GM12878 (cell line): ENCODE measurements around the gene DLAT. TPM values are rescaled to one million over a fixed set of nuclear protein-coding genes. Genes with fewer than 3 reads are reported as not detected.

ENCODE experiments used
- ATAC-seq: fragments of 200-7000 bp; cut with Tn5 transposase; 3 replicates; pipeline ENCODE4 v1.9.1; 2020; ENCODE audit warnings: mild to moderate bottlenecking, moderate library complexity
- BruUV-seq: library from RNA; stranded (reverse); fragments of 400-500 nt; replicated peaks from 2 replicates; lab custom pipeline; 2021; lab: Mats Ljungman, UMichigan
- CTCF ChIA-PET: fragments of 300-600 bp; sonication (Branson Sonifier 250); formaldehyde crosslinking; extraction: SDS; loops from one replicate; lab custom pipeline; 2021; ENCODE audit warnings: inconsistent platforms; lab: Yijun Ruan, JAX
- POLR2A ChIA-PET: fragments of 350-600 bp; formaldehyde crosslinking; extraction: SDS; loops from one replicate; lab custom pipeline; 2021; ENCODE audit warnings: inconsistent platforms; lab: Charles Lee
- RAD21 ChIA-PET: fragments of 300-600 bp; sonication (Branson Sonifier 250); formaldehyde crosslinking; loops from one replicate; lab custom pipeline; 2023; ENCODE audit warnings: antibody characterized with exemption; ENCODE audit not compliant: unreplicated experiment; lab: Charles Lee
- SMC1A ChIA-PET: fragments of 300-600 bp; sonication (Branson Sonifier 250); formaldehyde crosslinking; loops from one replicate; lab custom pipeline; 2023; ENCODE audit not compliant: unreplicated experiment, uncharacterized antibody; lab: Charles Lee
- DNase-seq: peaks from one replicate; pipeline ENCODE4 v3.0.0-alpha.2; 2011; ENCODE audit warnings: low read depth, low spot score
- FAIRE-seq: peaks from 3 replicates; lab custom pipeline; 2011; peaks lifted over from hg19 to GRCh38; lab: Jason Lieb, UNC
- H2AFZ ChIP-seq: 2 replicates; pipeline ENCODE4 v1.6.0; 2011; ENCODE audit warnings: low read depth, low read length, control low read depth; ENCODE audit not compliant: control insufficient read depth
- H3K27ac ChIP-seq: 2 replicates; pipeline ENCODE4 v1.5.1; 2011; ENCODE audit warnings: control low read depth; ENCODE audit not compliant: control insufficient read depth, insufficient read depth
- H3K27me3 ChIP-seq, 2 experiments: replicated peaks in 1 of 2; 2 replicates each; pipeline versions ENCODE4 v1.6.0 to v1.6.1; 2011; ENCODE audit warnings: low read length in 1 of 2; ENCODE audit not compliant: control insufficient read depth in 2 of 2, insufficient read depth in 2 of 2
- H3K36me3 ChIP-seq, 2 experiments: 2 replicates each; pipeline ENCODE4 v1.5.1; 2011; ENCODE audit warnings: low read length in 1 of 2; ENCODE audit not compliant: control insufficient read depth in 2 of 2, insufficient read depth in 2 of 2
- H3K4me1 ChIP-seq: 2 replicates; pipeline ENCODE4 v1.6.1; 2011; ENCODE audit warnings: mild to moderate bottlenecking, low read length, moderate library complexity, mixed read lengths; ENCODE audit not compliant: control insufficient read depth, insufficient read depth
- H3K4me2 ChIP-seq: 2 replicates; pipeline ENCODE4 v1.6.0; 2011; ENCODE audit warnings: control low read depth; ENCODE audit not compliant: control insufficient read depth, insufficient read depth
- H3K4me3 ChIP-seq: fragments of 200-600 bp; sonication (generic); 2 replicates; pipeline ENCODE4 v1.5.1; 2016
- H3K79me2 ChIP-seq: 2 replicates; pipeline ENCODE4 v1.6.0; 2011; ENCODE audit warnings: low read length; ENCODE audit not compliant: control insufficient read depth, insufficient read depth
- H3K9ac ChIP-seq: 2 replicates; pipeline ENCODE4 v1.8.0; 2011; ENCODE audit warnings: low read length, control low read depth, mixed read lengths; ENCODE audit not compliant: control insufficient read depth, insufficient read depth
- H3K9me3 ChIP-seq: replicated peaks from 3 replicates; pipeline ENCODE4 v1.5.1; 2011; ENCODE audit warnings: mild to moderate bottlenecking, low read length; ENCODE audit not compliant: control insufficient read depth, insufficient read depth
- H4K20me1 ChIP-seq: 2 replicates; pipeline ENCODE4 v1.6.0; 2011; ENCODE audit not compliant: control insufficient read depth, insufficient read depth
- ATF2 ChIP-seq: IDR thresholded peaks from 2 replicates; pipeline ENCODE4 v1.6.1; 2012; ENCODE audit warnings: low read length, inconsistent platforms
- ATF7 ChIP-seq: fragments of 450-650 bp; IDR thresholded peaks from 2 replicates; pipeline ENCODE4 v1.6.1; 2016; ENCODE audit warnings: low read depth, mild to moderate bottlenecking
- BCL3 ChIP-seq: IDR thresholded peaks from 2 replicates; pipeline ENCODE4 v1.6.1; 2011; ENCODE audit warnings: borderline replicate concordance, low read depth, mild to moderate bottlenecking, moderate library complexity, low read length; ENCODE audit not compliant: insufficient read depth, poor library complexity, severe bottlenecking
- CBFB ChIP-seq: IDR thresholded peaks from 2 replicates; pipeline ENCODE4 v1.6.1; 2016; ENCODE audit warnings: antibody characterized with exemption, low read depth
- CREB1 ChIP-seq: IDR thresholded peaks from 2 replicates; pipeline ENCODE4 v1.6.1; 2012; ENCODE audit warnings: low read depth, mild to moderate bottlenecking, inconsistent platforms
- NFIC ChIP-seq: IDR thresholded peaks from 2 replicates; pipeline ENCODE4 v1.6.1; 2012; ENCODE audit warnings: low read depth, mild to moderate bottlenecking, inconsistent platforms, low read length, moderate library complexity
- NR2C1 ChIP-seq: fragments of 450-650 bp; IDR thresholded peaks from 2 replicates; pipeline ENCODE4 v1.6.1; 2017; ENCODE audit warnings: antibody characterized with exemption, mild to moderate bottlenecking, moderate library complexity
- POU2F2 ChIP-seq: IDR thresholded peaks from 3 replicates; pipeline ENCODE4 v1.6.1; 2011; ENCODE audit warnings: low read depth, mild to moderate bottlenecking, low read length, borderline replicate concordance
- RELB ChIP-seq: fragments of 450-650 bp; IDR thresholded peaks from 2 replicates; pipeline ENCODE4 v1.6.1; 2017; ENCODE audit warnings: low read depth, mild to moderate bottlenecking, moderate library complexity
- RUNX3 ChIP-seq: IDR thresholded peaks from 2 replicates; pipeline ENCODE4 v1.6.1; 2012; ENCODE audit warnings: low read length, inconsistent platforms
- SMC3 ChIP-seq: IDR thresholded peaks from 2 replicates; pipeline ENCODE4 v1.6.1; 2011; ENCODE audit warnings: low read length, improper control_type of control experiment, borderline replicate concordance
- TCF7 ChIP-seq: IDR thresholded peaks from 2 replicates; pipeline ENCODE4 v1.6.1; 2014; ENCODE audit warnings: antibody characterized with exemption, borderline replicate concordance
- ZNF217 ChIP-seq: fragments of 450-650 bp; IDR thresholded peaks from 2 replicates; pipeline ENCODE4 v1.6.1; 2017; ENCODE audit warnings: antibody characterized with exemption, mild to moderate bottlenecking
- WGBS: methylation state at CpG from one replicate; pipeline ENCODE4 v1.1.6; 2016; ENCODE audit warnings: low lambda C conversion rate; ENCODE audit not compliant: insufficient replicate concordance, insufficient coverage; ENCODE audit errors: missing lambda C conversion rate; 5-methylcytosine and 5-hydroxymethylcytosine counted together
- in situ Hi-C: fragments of 300-500 bp; cut with MboI; formaldehyde crosslinking; loops from 9 replicates; pipeline ENCODE4 v1.14.3; 2018; ENCODE audit warnings: mixed read lengths
- intact Hi-C: fragments of 100-400 bp; cut with micrococcal nuclease; formaldehyde crosslinking; loops from one replicate; pipeline ENCODE4 v1.14.2; 2022; ENCODE audit not compliant: unreplicated experiment
- polyA plus RNA-seq, 11 experiments: library from polyadenylated mRNA; depleted of rRNA in 4 of 11; unstranded in 6 of 11; stranded (reverse) in 5 of 11; fragments of >200 nt; fragmentation: Nextera tagmentation in 4 of 11; fragmentation: Illumina TruSeq in 1 of 11; extraction: Ambion mirVana in 4 of 11; extraction: Trizol in 1 of 11; gene quantifications; 1 replicate in 1 of 11; 2 replicates in 10 of 11; pipeline versions ENCODE4 v1.2.1 to v1.2.3, GENCODE V29; 2011 to 2016; ENCODE audit warnings: inconsistent platforms in 2 of 11, missing spikeins in 2 of 11, low read depth in 1 of 11
- total RNA-seq, 4 experiments: library from RNA; depleted of rRNA in 3 of 4; stranded (reverse); fragments of >200 nt in 3 of 4; fragmentation: Illumina TruSeq in 1 of 4; extraction: Trizol in 1 of 4; gene quantifications; 2 replicates each; pipeline versions ENCODE4 v1.2.1 to v1.2.3, GENCODE V29; 2013 to 2021

Gene DLAT
- total and polyA plus RNA-seq, 10 of the 15 experiments (the other 5 are each of a cell fraction or from before 2014, with no cell fraction given): 16.5 to 79.9 (median 43.8) TPM

GRCh38 chr11:112049777-112050176 is 24.6 kb downstream of the DLAT start:
- CTCF ChIA-PET: no interaction called here
- FAIRE-seq: no peak
- Histone ChIP-seq H3K9ac (no peak overlapping the region), H3K9me3 (no peaks in the 10 kb centered on the region; the same call in 2 of the 3 replicates), H3K4me3 (no peak overlapping the region), H3K27me3 (no peaks in the 10 kb centered on the region), H3K4me1 (peaks cover 36% of the 10 kb centered on the region), H3K36me3 (peaks cover 1 to 23% of the 10 kb centered on the region in 2 experiments), H2AFZ (no peak overlapping the region), H4K20me1 (no peaks in the 10 kb centered on the region), H3K79me2 (peaks cover 3% of the 10 kb centered on the region), H3K27ac (no peak overlapping the region), H3K4me2 (no peak overlapping the region; the same call in 1 of the 2 replicates)
- POLR2A ChIA-PET: no interaction called here
- TF ChIP-seq NR2C1 (no peak), POU2F2 (no peak)
- BruUV-seq: no TSS peak
- intact Hi-C loops: no loop called here
- RAD21 ChIA-PET: no interaction called here
- 45% methylated on average over 2 of the region's 2 CpGs for WGBS
- no peak for ATAC-seq
- DNase-seq: no peak
- in situ Hi-C loops: no loop called here
- SMC1A ChIA-PET: interaction anchor here (0.9 to 2.2 kb wide), 2 partner anchors 18 to 29 kb away, joined by 3 to 8 read pairs; no protein-coding TSS in a partner anchor

- CTCF ChIA-PET: no interaction called here
- peak overlapping the region; percentile 68 for H3K4me2 ChIP-seq
- peaks cover 3% of the 10 kb centered on the region for H3K79me2 ChIP-seq
- ATAC-seq (peak; percentile 84), DNase-seq (peak; percentile 40), FAIRE-seq (peak; percentile 75)
- POLR2A ChIA-PET: no interaction called here
- RAD21 ChIA-PET: no interaction called here
- 0% methylated on average over 3 of the region's 3 CpGs for WGBS
- peaks cover 36% of the 10 kb centered on the region for H3K4me1 ChIP-seq
- H3K36me3 ChIP-seq: peaks cover 1 to 26% of the 10 kb centered on the region in 2 experiments
- no peaks in the 10 kb centered on the region; the same call in 2 of the 3 replicates for H3K9me3 ChIP-seq
- H3K27me3 ChIP-seq: no peaks in the 10 kb centered on the region
- peak overlapping the region; percentile 72; the same call in 1 of the 2 replicates for H3K27ac ChIP-seq
- in situ Hi-C loops: no loop called here
- no peak overlapping the region for H3K4me3 ChIP-seq
- SMC1A ChIA-PET: interaction anchor here (0.7 to 2.2 kb wide), 5 partner anchors 10 to 390 kb away, joined by 3 to 8 read pairs (median 3); no protein-coding TSS in a partner anchor
- BruUV-seq: no TSS peak
- H2AFZ ChIP-seq: no peak overlapping the region
- intact Hi-C loops: no loop called here
- no peaks in the 10 kb centered on the region for H4K20me1 ChIP-seq
- no peak overlapping the region for H3K9ac ChIP-seq
- TF ChIP-seq TCF7: peak; percentile 89
- peak; percentile 91 for TF ChIP-seq NFIC
- TF ChIP-seq ATF2: peak; percentile 88
- no peak for TF ChIP-seq CBFB
- peak; percentile 10 for TF ChIP-seq BCL3
- peak; percentile 86 for TF ChIP-seq RUNX3
- TF ChIP-seq RELB: peak; percentile 39; the same call in 1 of the 2 replicates
- peak; percentile 86 for TF ChIP-seq ATF7
- TF ChIP-seq ZNF217: peak; percentile 53; the same call in 1 of the 2 replicates
- TF ChIP-seq CREB1: peak; percentile 35; the same call in 1 of the 2 replicates
- TF ChIP-seq SMC3: no peak
These were observed 25.5 kb downstream of the DLAT start for GRCh38 chr11:112050721-112051120.
